CD4-positive, CD25-positive, alpha-beta regulatory T cell (primary cell): Measurements from ENCODE around the gene SPEG. TPM values are rescaled to one million over a fixed set of nuclear protein-coding genes. Genes with fewer than 3 reads are reported as not detected.
A peak's percentile ranks its signal among the peaks of the same experiment; 100 is the strongest.

Source experiments
- ATAC-seq, 2 donors: fragments of 150-1000 bp; cut with Tn5 transposase; one replicate each; pipeline ENCODE4 v1.10.0; 2021; ENCODE audit warnings: low read depth in 2 of 2, moderate number of reproducible peaks in 2 of 2, moderate library complexity in 1 of 2
- DNase-seq, 3 donors: peaks; one replicate each; pipeline versions ENCODE4 v3.0.0 to v3.0.0-alpha.2; 2012 to 2022; ENCODE audit warnings: mixed read lengths in 1 of 3
- H3K27ac ChIP-seq: one replicate; pipeline ENCODE4 v1.7.0; 2013; ENCODE audit warnings: mild to moderate bottlenecking, low read length; ENCODE audit not compliant: insufficient read depth, poor library complexity, severe bottlenecking
- H3K27me3 ChIP-seq: one replicate; pipeline ENCODE4 v1.7.0; 2013; ENCODE audit warnings: low read length; ENCODE audit not compliant: control insufficient read depth, insufficient read depth
- H3K36me3 ChIP-seq: one replicate; pipeline ENCODE4 v1.7.0; 2013; ENCODE audit warnings: mild to moderate bottlenecking, low read length, moderate library complexity; ENCODE audit not compliant: control insufficient read depth, insufficient read depth
- H3K4me1 ChIP-seq: 2 replicates; pipeline ENCODE4 v1.7.0; 2013; ENCODE audit warnings: mild to moderate bottlenecking, low read length; ENCODE audit not compliant: insufficient read depth, control insufficient read depth, poor library complexity, severe bottlenecking
- H3K4me3 ChIP-seq: one replicate; pipeline ENCODE4 v1.7.0; 2013; ENCODE audit warnings: low read depth, mild to moderate bottlenecking, low read length, moderate library complexity
- H3K9me3 ChIP-seq, 2 experiments: 1 replicate in 1 of 2; 2 replicates in 1 of 2; pipeline ENCODE4 v1.7.0; 2013; ENCODE audit warnings: low read length in 2 of 2, mild to moderate bottlenecking in 1 of 2, moderate library complexity in 1 of 2; ENCODE audit not compliant: control insufficient read depth in 2 of 2
- H3K27ac Mint-ChIP-seq, 3 donors: one replicate each; pipeline ENCODE4 v1.8.0; 2020 to 2022; ENCODE audit warnings: mild to moderate bottlenecking in 3 of 3, mixed read lengths in 3 of 3, moderate library complexity in 2 of 3
- H3K27me3 Mint-ChIP-seq: one replicate; pipeline ENCODE4 v1.8.0; 2022; ENCODE audit warnings: mild to moderate bottlenecking, mixed read lengths
- H3K36me3 Mint-ChIP-seq: one replicate; pipeline ENCODE4 v1.8.0; 2020; ENCODE audit warnings: mixed read lengths
- H3K4me1 Mint-ChIP-seq, 4 donors: one replicate each; pipeline ENCODE4 v1.8.0; 2020 to 2022; ENCODE audit warnings: mixed read lengths in 4 of 4, mild to moderate bottlenecking in 1 of 4
- H3K4me3 Mint-ChIP-seq, 4 donors: one replicate each; pipeline ENCODE4 v1.8.0; 2020 to 2022; ENCODE audit warnings: mild to moderate bottlenecking in 4 of 4, mixed read lengths in 4 of 4, moderate library complexity in 3 of 4
- H3K9me3 Mint-ChIP-seq, 7 donors: one replicate each; pipeline ENCODE4 v1.8.0; 2020 to 2022; ENCODE audit warnings: mixed read lengths in 7 of 7, mild to moderate bottlenecking in 3 of 7, moderate library complexity in 2 of 7
- polyA plus RNA-seq, 4 donors: library from polyadenylated mRNA; unstranded; fragments of 300-500 nt; fragmentation: Illumina TruSeq; gene quantifications; one replicate each; pipeline ENCODE4 v1.2.3, GENCODE V29; 2021
- total RNA-seq: library from RNA; stranded (reverse); gene quantifications from one replicate; pipeline ENCODE4 v1.2.3, GENCODE V29; 2022

The SPEG gene
- total and polyA plus RNA-seq, 5 donors from 2014 or later = 0.20 to 4.1 TPM; not detected in 3

GRCh38 chr2:219502618-219503017 is 68.0 kb downstream of the SPEG start:
- Histone ChIP-seq H3K27me3 (no peaks in the 10 kb centered on the region), H3K4me1 (peaks cover 18% of the 10 kb centered on the region), H3K36me3 (peaks cover 18% of the 10 kb centered on the region), H3K4me3 (no peak overlapping the region), H3K9me3 (no peaks in the 10 kb centered on the region), H3K27ac (no peak overlapping the region)
- Mint-ChIP-seq H3K27me3 (peaks cover 12% of the 10 kb centered on the region), H3K4me3 (no peak overlapping the region), H3K4me1 (peaks cover 0 to 29% (median 19%) of the 10 kb centered on the region in 4 donors), H3K9me3 (peaks cover 0 to 1% (median 0%) of the 10 kb centered on the region in 7 donors), H3K36me3 (peaks cover 34% of the 10 kb centered on the region), H3K27ac (peak overlapping the region in 1 of 3 donors; percentile 75)
- DNase-seq (no peak), ATAC-seq (no peak)

- no peaks in the 10 kb centered on the region for H3K9me3 Mint-ChIP-seq
These were observed 70.9 kb downstream of the SPEG start for GRCh38 chr2:219505585-219505984.

GRCh38 chr2:219506153-219506801 is 71.6 kb downstream of the SPEG start:
- no peaks in the 10 kb centered on the region for H3K27me3 ChIP-seq
- peaks cover 8% of the 10 kb centered on the region for H3K4me1 ChIP-seq
- Mint-ChIP-seq H3K9me3 (no peaks in the 10 kb centered on the region), H3K27ac (no peak overlapping the region), H3K4me1 (peaks cover 0 to 19% (median 7%) of the 10 kb centered on the region in 4 donors), H3K36me3 (peaks cover 32% of the 10 kb centered on the region), H3K27me3 (peaks cover 31% of the 10 kb centered on the region), H3K4me3 (no peak overlapping the region)
- no peaks in the 10 kb centered on the region for H3K9me3 ChIP-seq
- H3K36me3 ChIP-seq = peaks cover 18% of the 10 kb centered on the region
- no peak overlapping the region for H3K4me3 ChIP-seq
- ATAC-seq (no peak), DNase-seq (no peak)
- H3K27ac ChIP-seq = no peak overlapping the region

More at GRCh38 chr2:219505585-219505984, 70.9 kb downstream of the SPEG start:
- Histone ChIP-seq H3K4me1 (peaks cover 8% of the 10 kb centered on the region), H3K4me3 (no peak overlapping the region), H3K9me3 (no peaks in the 10 kb centered on the region), H3K36me3 (peaks cover 18% of the 10 kb centered on the region), H3K27me3 (no peaks in the 10 kb centered on the region), H3K27ac (no peak overlapping the region)
- ATAC-seq (no peak), DNase-seq (no peak)
- peaks cover 25% of the 10 kb centered on the region for H3K27me3 Mint-ChIP-seq
- peaks cover 0 to 21% (median 7%) of the 10 kb centered on the region in 4 donors for H3K4me1 Mint-ChIP-seq
- H3K27ac Mint-ChIP-seq = no peak overlapping the region
- peaks cover 34% of the 10 kb centered on the region for H3K36me3 Mint-ChIP-seq
- no peak overlapping the region for H3K4me3 Mint-ChIP-seq

- peaks cover 38% of the 10 kb centered on the region for H3K27me3 Mint-ChIP-seq
- DNase-seq (no peak), ATAC-seq (no peak)
- Histone ChIP-seq H3K4me3 (no peak overlapping the region), H3K36me3 (peaks cover 18% of the 10 kb centered on the region), H3K27me3 (no peaks in the 10 kb centered on the region), H3K9me3 (no peaks in the 10 kb centered on the region), H3K4me1 (peaks cover 8% of the 10 kb centered on the region), H3K27ac (no peak overlapping the region)
- no peak overlapping the region for H3K4me3 Mint-ChIP-seq
- no peak overlapping the region for H3K27ac Mint-ChIP-seq
- peaks cover 26% of the 10 kb centered on the region for H3K36me3 Mint-ChIP-seq
- no peaks in the 10 kb centered on the region for H3K9me3 Mint-ChIP-seq
- peaks cover 0 to 17% (median 7%) of the 10 kb centered on the region in 4 donors for H3K4me1 Mint-ChIP-seq
These were observed 72.3 kb downstream of the SPEG start for GRCh38 chr2:219506802-219507526.

GRCh38 chr2:219507581-219508443 is 73.2 kb downstream of the SPEG start:
- peaks cover 26% of the 10 kb centered on the region for H3K36me3 Mint-ChIP-seq
- DNase-seq (no peak), ATAC-seq (no peak)
- Histone ChIP-seq H3K36me3 (peaks cover 18% of the 10 kb centered on the region), H3K4me3 (no peak overlapping the region), H3K9me3 (no peaks in the 10 kb centered on the region), H3K27ac (no peak overlapping the region), H3K4me1 (peaks cover 8% of the 10 kb centered on the region), H3K27me3 (peaks cover 2% of the 10 kb centered on the region)
- H3K4me3 Mint-ChIP-seq = peak overlapping the region in 1 of 4 donors; percentile 51
- H3K4me1 Mint-ChIP-seq = peaks cover 0 to 17% (median 10%) of the 10 kb centered on the region in 4 donors
- H3K27ac Mint-ChIP-seq = no peak overlapping the region
- no peaks in the 10 kb centered on the region for H3K9me3 Mint-ChIP-seq
- peaks cover 39% of the 10 kb centered on the region for H3K27me3 Mint-ChIP-seq

GRCh38 chr2:219508444-219508734 is 73.7 kb downstream of the SPEG start:
- no peaks in the 10 kb centered on the region for H3K9me3 Mint-ChIP-seq
- H3K27ac Mint-ChIP-seq = no peak overlapping the region
- peaks cover 2% of the 10 kb centered on the region for H3K27me3 ChIP-seq
- no peaks in the 10 kb centered on the region for H3K9me3 ChIP-seq
- H3K36me3 ChIP-seq = peaks cover 18% of the 10 kb centered on the region
- DNase-seq (no peak), ATAC-seq (no peak)
- H3K27ac ChIP-seq = no peak overlapping the region
- H3K36me3 Mint-ChIP-seq = peaks cover 25% of the 10 kb centered on the region
- H3K4me1 Mint-ChIP-seq = peaks cover 0 to 21% (median 12%) of the 10 kb centered on the region in 4 donors
- H3K4me3 ChIP-seq = no peak overlapping the region
- peaks cover 8% of the 10 kb centered on the region for H3K4me1 ChIP-seq
- peaks cover 45% of the 10 kb centered on the region for H3K27me3 Mint-ChIP-seq
- H3K4me3 Mint-ChIP-seq = no peak overlapping the region

- ATAC-seq (peak; percentile 9 to 20), DNase-seq (no peak)
- Histone ChIP-seq H3K4me1 (peaks cover 12% of the 10 kb centered on the region), H3K4me3 (no peak overlapping the region), H3K27me3 (peaks cover 2% of the 10 kb centered on the region), H3K27ac (no peak overlapping the region), H3K36me3 (peaks cover 15% of the 10 kb centered on the region), H3K9me3 (no peaks in the 10 kb centered on the region)
- H3K27ac Mint-ChIP-seq = no peak overlapping the region
- H3K4me1 Mint-ChIP-seq = peaks cover 0 to 27% (median 15%) of the 10 kb centered on the region in 4 donors
- peak overlapping the region in 3 of 4 donors; percentile 50 to 70 (median 68) for H3K4me3 Mint-ChIP-seq
- H3K36me3 Mint-ChIP-seq = peaks cover 17% of the 10 kb centered on the region
- no peaks in the 10 kb centered on the region for H3K9me3 Mint-ChIP-seq
- peaks cover 53% of the 10 kb centered on the region for H3K27me3 Mint-ChIP-seq
These were observed 74.5 kb downstream of the SPEG start for GRCh38 chr2:219508971-219509779.
